ENCODE measurements around the gene PDPN. TPM values are rescaled to one million over a fixed set of nuclear protein-coding genes. Genes with fewer than 3 reads are reported as not detected.

The PDPN gene
- total and polyA plus RNA-seq, 5 donors from 2014 or later = not detected

- no peak for ATAC-seq (ENCODE audit: low read depth in 2 of 2)
Observed at GRCh38 chr1:13577846-13578245, 5.8 kb upstream of the PDPN start.

DNA sequence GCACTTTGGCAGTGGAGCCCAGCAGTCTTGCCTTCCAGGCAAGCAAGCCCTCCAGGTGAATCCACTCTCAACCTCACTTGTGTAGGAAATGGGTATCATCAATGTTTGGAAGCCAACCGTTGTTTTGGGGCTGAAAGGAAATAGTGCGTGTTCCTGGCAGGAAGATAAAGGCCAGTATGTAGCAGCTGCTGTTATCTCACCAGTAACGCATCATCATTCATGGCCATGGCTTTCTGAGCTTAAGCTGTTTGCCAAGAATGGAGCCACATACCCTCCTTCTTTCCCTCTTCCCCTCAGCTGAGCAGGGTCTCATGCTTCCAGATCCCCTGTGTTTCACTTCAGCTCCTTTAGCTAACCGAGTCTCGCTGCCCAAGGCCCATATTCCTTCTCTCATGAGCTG is 2.2 kb upstream of the PDPN start:
- H3K27me3 Mint-ChIP-seq = peaks cover 31% of the 10 kb centered on the region
- no peak overlapping the region for H3K4me3 Mint-ChIP-seq
- H3K4me1 Mint-ChIP-seq = no peaks in the 10 kb centered on the region
- no peak overlapping the region for H3K27ac ChIP-seq (ENCODE audit: insufficient read depth, low read length, poor library complexity, severe bottlenecking)
- no peak overlapping the region for H3K4me3 ChIP-seq (ENCODE audit: low read depth, low read length)
- H3K36me3 Mint-ChIP-seq = no peaks in the 10 kb centered on the region
- H3K9me3 Mint-ChIP-seq = no peaks in the 10 kb centered on the region
- H3K27me3 ChIP-seq (ENCODE audit: control insufficient read depth, insufficient read depth, low read length) = peaks cover 21% of the 10 kb centered on the region
- no peaks in the 10 kb centered on the region for H3K36me3 ChIP-seq (ENCODE audit: control insufficient read depth, insufficient read depth, low read length)
- H3K27ac Mint-ChIP-seq = no peak overlapping the region
- DNase-seq = no peak
- no peaks in the 10 kb centered on the region for H3K4me1 ChIP-seq (ENCODE audit: control insufficient read depth, insufficient read depth, low read length, poor library complexity, severe bottlenecking)
- ATAC-seq (ENCODE audit: low read depth in 2 of 2) = no peak
- no peaks in the 10 kb centered on the region for H3K9me3 ChIP-seq (ENCODE audit: control insufficient read depth in 2 of 2, low read length in 2 of 2)

More at GRCh38 chr1:13577846-13578245, 5.8 kb upstream of the PDPN start:
- DNase-seq = no peak
- Histone ChIP-seq H3K27me3 (ENCODE audit: control insufficient read depth, insufficient read depth, low read length) (peaks cover 12% of the 10 kb centered on the region), H3K4me3 (ENCODE audit: low read depth, low read length) (no peak overlapping the region), H3K36me3 (ENCODE audit: control insufficient read depth, insufficient read depth, low read length) (no peaks in the 10 kb centered on the region), H3K4me1 (ENCODE audit: control insufficient read depth, insufficient read depth, low read length, poor library complexity, severe bottlenecking) (no peaks in the 10 kb centered on the region), H3K27ac (ENCODE audit: insufficient read depth, low read length, poor library complexity, severe bottlenecking) (no peak overlapping the region), H3K9me3 (ENCODE audit: control insufficient read depth in 2 of 2, low read length in 2 of 2) (no peaks in the 10 kb centered on the region)
- Mint-ChIP-seq H3K27me3 (peaks cover 16% of the 10 kb centered on the region), H3K4me1 (no peaks in the 10 kb centered on the region), H3K9me3 (no peaks in the 10 kb centered on the region), H3K36me3 (no peaks in the 10 kb centered on the region), H3K27ac (no peak overlapping the region), H3K4me3 (no peak overlapping the region)

DNA sequence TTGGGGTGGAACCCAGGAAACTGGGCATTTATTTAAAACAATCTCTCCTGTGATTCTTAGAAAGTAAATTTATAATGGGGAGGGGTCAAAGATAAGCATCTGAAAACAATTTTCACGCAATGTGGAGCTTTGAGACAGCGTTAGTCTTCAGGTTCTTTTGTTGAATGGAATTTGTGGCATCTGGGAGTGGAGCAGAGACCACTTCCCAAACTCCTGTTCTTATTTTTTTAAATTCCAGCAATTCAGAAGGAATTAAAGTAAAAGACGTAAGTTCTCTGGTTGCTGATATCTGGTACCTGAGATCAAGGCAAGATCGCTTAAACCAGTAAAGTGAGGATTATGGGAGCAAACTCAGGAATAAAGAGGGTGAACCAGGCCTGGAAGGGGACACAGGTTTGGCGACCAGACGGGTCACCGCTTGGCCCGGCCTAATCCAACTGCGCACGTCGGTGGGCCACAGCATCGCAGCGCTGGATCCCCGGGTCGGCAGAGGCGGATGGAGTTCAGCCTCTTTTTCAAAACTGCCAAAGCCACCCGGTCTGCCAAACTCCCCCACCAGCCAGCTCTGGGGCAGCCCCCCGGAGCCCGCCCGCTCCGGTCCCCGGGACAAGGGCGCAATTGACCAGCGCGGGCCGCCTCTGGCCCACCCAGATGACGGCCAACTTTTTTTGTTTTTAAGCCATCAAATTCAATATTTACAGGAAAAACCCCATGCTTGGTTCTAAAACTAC is 754 bp upstream of the PDPN start:
- H3K4me1 ChIP-seq (ENCODE audit: control insufficient read depth, insufficient read depth, low read length, poor library complexity, severe bottlenecking) = no peaks in the 10 kb centered on the region
- H3K4me1 Mint-ChIP-seq = no peaks in the 10 kb centered on the region
- peaks cover 25% of the 10 kb centered on the region for H3K27me3 ChIP-seq (ENCODE audit: control insufficient read depth, insufficient read depth, low read length)
- no peaks in the 10 kb centered on the region for H3K36me3 Mint-ChIP-seq
- H3K4me3 Mint-ChIP-seq = no peak overlapping the region
- no peak overlapping the region for H3K27ac ChIP-seq (ENCODE audit: insufficient read depth, low read length, poor library complexity, severe bottlenecking)
- H3K27me3 Mint-ChIP-seq = peaks cover 41% of the 10 kb centered on the region
- ATAC-seq (ENCODE audit: low read depth in 2 of 2) = no peak
- DNase-seq = no peak
- H3K9me3 ChIP-seq (ENCODE audit: control insufficient read depth in 2 of 2, low read length in 2 of 2) = no peaks in the 10 kb centered on the region
- H3K36me3 ChIP-seq (ENCODE audit: control insufficient read depth, insufficient read depth, low read length) = no peaks in the 10 kb centered on the region
- H3K9me3 Mint-ChIP-seq = no peaks in the 10 kb centered on the region
- no peak overlapping the region for H3K4me3 ChIP-seq (ENCODE audit: low read depth, low read length)
- H3K27ac Mint-ChIP-seq = no peak overlapping the region

DNA sequence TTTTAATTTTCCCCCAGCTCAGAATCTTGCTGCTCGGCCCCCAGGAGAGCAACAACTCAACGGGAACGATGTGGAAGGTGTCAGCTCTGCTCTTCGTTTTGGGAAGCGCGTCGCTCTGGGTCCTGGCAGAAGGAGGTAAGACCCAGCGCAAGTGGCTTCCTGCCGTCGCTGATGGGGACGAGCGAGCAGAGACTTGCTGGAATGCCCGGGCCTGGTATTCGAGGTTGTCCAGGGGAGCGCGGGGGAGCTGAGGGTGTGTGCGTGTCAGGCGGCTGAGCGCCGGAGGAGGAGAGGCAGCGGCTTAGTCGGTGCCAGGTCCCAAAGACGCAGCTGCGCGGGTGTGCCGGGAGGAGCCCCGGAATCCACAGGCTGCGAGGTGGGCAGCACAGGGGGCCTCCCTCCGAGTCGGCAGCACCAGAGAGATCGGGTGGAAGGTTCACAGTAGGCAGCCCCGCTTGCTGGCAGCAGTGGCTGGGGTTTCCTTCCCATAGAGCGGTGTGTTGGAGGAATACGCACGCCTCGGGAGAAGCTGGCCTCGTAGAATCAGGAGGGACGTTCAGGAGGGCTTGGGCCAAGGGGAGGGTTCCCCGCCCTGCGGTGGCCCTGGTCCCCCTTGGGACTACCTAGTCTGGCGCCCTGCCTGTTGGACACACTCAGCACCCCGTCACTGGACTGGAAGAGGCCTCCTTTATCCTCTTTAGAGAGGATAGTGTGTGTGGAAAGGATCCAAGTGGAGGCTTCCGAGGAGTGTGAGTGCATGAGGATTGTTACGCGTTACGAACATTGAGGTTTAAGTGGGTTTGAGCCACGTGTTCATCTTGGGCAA is 547 bp downstream of the PDPN start:
- peaks cover 34% of the 10 kb centered on the region for H3K27me3 Mint-ChIP-seq
- H3K4me1 Mint-ChIP-seq = no peaks in the 10 kb centered on the region
- H3K4me3 ChIP-seq (ENCODE audit: low read depth, low read length) = no peak overlapping the region
- ATAC-seq (ENCODE audit: low read depth in 2 of 2) (no peak), DNase-seq (no peak)
- H3K4me1 ChIP-seq (ENCODE audit: control insufficient read depth, insufficient read depth, low read length, poor library complexity, severe bottlenecking) = no peaks in the 10 kb centered on the region
- no peak overlapping the region for H3K4me3 Mint-ChIP-seq
- no peaks in the 10 kb centered on the region for H3K36me3 Mint-ChIP-seq
- peaks cover 25% of the 10 kb centered on the region for H3K27me3 ChIP-seq (ENCODE audit: control insufficient read depth, insufficient read depth, low read length)
- H3K27ac Mint-ChIP-seq = no peak overlapping the region
- no peaks in the 10 kb centered on the region for H3K9me3 ChIP-seq (ENCODE audit: control insufficient read depth in 2 of 2, low read length in 2 of 2)
- H3K9me3 Mint-ChIP-seq = no peaks in the 10 kb centered on the region
- no peak overlapping the region for H3K27ac ChIP-seq (ENCODE audit: insufficient read depth, low read length, poor library complexity, severe bottlenecking)
- H3K36me3 ChIP-seq (ENCODE audit: control insufficient read depth, insufficient read depth, low read length) = no peaks in the 10 kb centered on the region

DNA sequence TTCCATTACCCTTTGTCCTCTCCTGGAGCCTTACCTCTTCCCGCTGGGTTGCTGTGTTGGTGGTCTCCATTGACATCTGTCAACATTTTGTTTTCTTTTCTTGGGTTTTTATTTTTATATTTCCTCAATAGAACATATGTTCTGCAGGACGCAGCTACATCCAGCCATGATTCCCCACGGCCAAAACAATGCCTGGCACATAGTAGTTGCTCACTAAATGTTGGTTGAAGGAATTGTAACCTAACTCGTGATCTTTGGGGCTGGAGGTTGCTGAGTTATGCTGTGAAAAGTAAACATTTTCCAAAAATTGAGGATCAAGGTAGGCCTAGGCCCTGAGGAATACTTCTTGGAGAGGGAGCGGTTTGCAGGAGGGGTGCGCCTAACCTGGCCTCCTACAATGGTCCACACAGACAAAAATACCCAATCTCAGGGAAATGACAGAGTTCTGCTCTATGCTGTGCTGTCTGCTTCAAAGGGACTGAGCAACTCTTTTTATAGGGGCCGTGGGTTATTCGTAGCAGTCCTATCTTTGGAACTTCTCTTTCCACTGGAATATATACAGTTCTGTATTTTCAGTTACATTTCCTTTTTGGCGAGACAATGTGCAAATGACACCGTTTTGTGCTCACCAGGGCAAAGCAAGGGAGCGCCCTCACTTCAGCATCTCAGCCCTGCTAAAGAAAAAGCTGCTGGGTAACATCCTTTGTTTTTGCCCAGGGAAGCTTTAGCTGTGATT is 1.4 kb downstream of the PDPN start:
- Mint-ChIP-seq H3K4me1 (no peaks in the 10 kb centered on the region), H3K36me3 (no peaks in the 10 kb centered on the region), H3K27me3 (peaks cover 30% of the 10 kb centered on the region), H3K27ac (no peak overlapping the region), H3K9me3 (no peaks in the 10 kb centered on the region), H3K4me3 (no peak overlapping the region)
- no peak overlapping the region for H3K27ac ChIP-seq (ENCODE audit: insufficient read depth, low read length, poor library complexity, severe bottlenecking)
- H3K27me3 ChIP-seq (ENCODE audit: control insufficient read depth, insufficient read depth, low read length) = peaks cover 25% of the 10 kb centered on the region
- no peak overlapping the region for H3K4me3 ChIP-seq (ENCODE audit: low read depth, low read length)
- ATAC-seq (ENCODE audit: low read depth in 2 of 2) (no peak), DNase-seq (no peak)
- H3K36me3 ChIP-seq (ENCODE audit: control insufficient read depth, insufficient read depth, low read length) = no peaks in the 10 kb centered on the region
- no peaks in the 10 kb centered on the region for H3K4me1 ChIP-seq (ENCODE audit: control insufficient read depth, insufficient read depth, low read length, poor library complexity, severe bottlenecking)
- no peaks in the 10 kb centered on the region for H3K9me3 ChIP-seq (ENCODE audit: control insufficient read depth in 2 of 2, low read length in 2 of 2)

DNA sequence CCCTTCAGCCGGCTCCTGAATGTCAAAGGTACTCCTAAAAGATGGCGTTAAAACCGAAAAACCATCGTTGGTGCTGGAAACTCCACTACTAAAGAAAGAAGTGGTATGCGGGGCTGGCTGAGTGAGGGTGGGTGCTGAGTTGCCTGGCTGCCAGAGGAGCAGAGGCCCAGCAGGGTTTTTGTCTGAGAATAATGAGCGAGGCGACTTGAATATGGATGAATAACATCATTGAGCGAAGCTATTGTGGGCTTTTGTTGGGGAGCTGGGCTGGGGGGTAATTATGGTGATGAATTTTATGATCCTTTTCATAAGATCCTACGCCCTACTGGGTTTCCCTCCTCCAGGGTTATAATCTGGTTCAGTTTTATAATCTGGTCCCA is 2.0 kb downstream of the PDPN start:
- Histone ChIP-seq H3K9me3 (ENCODE audit: control insufficient read depth in 2 of 2, low read length in 2 of 2) (no peaks in the 10 kb centered on the region), H3K4me3 (ENCODE audit: low read depth, low read length) (no peak overlapping the region), H3K27me3 (ENCODE audit: control insufficient read depth, insufficient read depth, low read length) (peaks cover 25% of the 10 kb centered on the region), H3K36me3 (ENCODE audit: control insufficient read depth, insufficient read depth, low read length) (no peaks in the 10 kb centered on the region), H3K27ac (ENCODE audit: insufficient read depth, low read length, poor library complexity, severe bottlenecking) (no peak overlapping the region), H3K4me1 (ENCODE audit: control insufficient read depth, insufficient read depth, low read length, poor library complexity, severe bottlenecking) (no peaks in the 10 kb centered on the region)
- ATAC-seq (ENCODE audit: low read depth in 2 of 2) = no peak
- no peaks in the 10 kb centered on the region for H3K9me3 Mint-ChIP-seq
- H3K27me3 Mint-ChIP-seq = peaks cover 29% of the 10 kb centered on the region
- DNase-seq = no peak
- H3K36me3 Mint-ChIP-seq = no peaks in the 10 kb centered on the region
- H3K4me3 Mint-ChIP-seq = no peak overlapping the region
- no peak overlapping the region for H3K27ac Mint-ChIP-seq
- H3K4me1 Mint-ChIP-seq = no peaks in the 10 kb centered on the region

GRCh38 chr1:13586001-13586400 is 2.4 kb downstream of the PDPN start:
- ATAC-seq (ENCODE audit: low read depth in 2 of 2) (no peak), DNase-seq (no peak)
- Mint-ChIP-seq H3K27me3 (peaks cover 29% of the 10 kb centered on the region), H3K36me3 (no peaks in the 10 kb centered on the region), H3K27ac (no peak overlapping the region), H3K4me3 (no peak overlapping the region), H3K4me1 (no peaks in the 10 kb centered on the region), H3K9me3 (no peaks in the 10 kb centered on the region)
- Histone ChIP-seq H3K4me3 (ENCODE audit: low read depth, low read length) (no peak overlapping the region), H3K36me3 (ENCODE audit: control insufficient read depth, insufficient read depth, low read length) (no peaks in the 10 kb centered on the region), H3K27ac (ENCODE audit: insufficient read depth, low read length, poor library complexity, severe bottlenecking) (no peak overlapping the region), H3K4me1 (ENCODE audit: control insufficient read depth, insufficient read depth, low read length, poor library complexity, severe bottlenecking) (no peaks in the 10 kb centered on the region), H3K27me3 (ENCODE audit: control insufficient read depth, insufficient read depth, low read length) (peaks cover 25% of the 10 kb centered on the region), H3K9me3 (ENCODE audit: control insufficient read depth in 2 of 2, low read length in 2 of 2) (no peaks in the 10 kb centered on the region)
